Measurements from ENCODE around the gene ACVRL1.

ACVRL1 gene

DNA sequence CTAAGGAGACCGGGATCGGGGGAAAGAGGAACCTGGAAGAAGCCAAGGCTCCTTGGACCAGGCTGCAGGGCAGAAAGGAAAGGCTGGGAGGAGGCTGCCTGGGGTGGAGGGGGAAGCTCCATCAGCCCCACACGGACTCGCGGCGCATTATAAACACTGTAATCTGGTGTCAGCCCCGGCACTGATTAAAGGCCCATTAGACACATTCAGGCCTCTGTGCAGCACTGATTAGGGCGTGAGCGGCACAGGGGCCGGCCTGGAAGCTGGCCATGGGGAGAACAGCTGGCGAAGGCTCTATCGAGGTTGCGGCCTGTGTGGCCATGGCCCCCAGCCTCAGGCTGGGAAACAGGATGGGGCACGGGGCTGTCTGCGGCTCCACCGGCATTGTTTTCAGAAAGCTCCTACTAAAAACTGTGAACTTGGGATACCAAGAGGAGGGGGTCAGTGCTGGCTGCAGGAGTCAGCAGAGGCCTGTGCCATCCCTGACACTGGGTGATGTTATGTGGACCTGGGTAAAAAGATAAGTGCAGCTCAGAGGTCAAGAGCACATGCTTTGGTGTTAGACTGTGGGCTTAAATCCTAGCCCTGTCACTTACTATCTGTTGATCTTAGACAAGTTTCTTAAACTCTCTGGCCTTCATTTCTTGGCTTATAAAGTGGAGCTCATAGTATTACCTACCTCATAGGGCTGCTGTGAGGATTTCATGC lies 10.6 kb downstream of the ACVRL1 start:
- DNase-seq, result no peak

DNA sequence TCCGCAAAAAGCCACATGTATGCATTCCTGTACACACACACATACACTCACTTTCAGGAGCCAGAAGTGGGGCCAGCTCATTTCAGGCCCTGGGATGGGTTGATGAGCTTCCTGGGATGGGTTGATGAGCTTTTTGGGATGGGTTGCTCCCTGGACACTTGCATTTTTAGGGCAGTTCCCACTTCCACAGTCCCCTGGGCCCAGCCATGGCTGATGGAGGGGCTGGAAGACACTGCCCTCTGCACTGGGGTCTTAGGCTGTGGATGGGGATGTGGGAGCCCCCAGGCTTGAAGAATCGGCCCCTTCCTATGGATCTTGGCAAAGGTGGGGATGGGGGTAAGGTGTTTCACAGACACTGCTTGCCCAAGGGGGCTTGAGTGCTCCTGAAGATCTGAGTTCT lies 12.7 kb downstream of the ACVRL1 start:
- no peak for DNase-seq

DNA sequence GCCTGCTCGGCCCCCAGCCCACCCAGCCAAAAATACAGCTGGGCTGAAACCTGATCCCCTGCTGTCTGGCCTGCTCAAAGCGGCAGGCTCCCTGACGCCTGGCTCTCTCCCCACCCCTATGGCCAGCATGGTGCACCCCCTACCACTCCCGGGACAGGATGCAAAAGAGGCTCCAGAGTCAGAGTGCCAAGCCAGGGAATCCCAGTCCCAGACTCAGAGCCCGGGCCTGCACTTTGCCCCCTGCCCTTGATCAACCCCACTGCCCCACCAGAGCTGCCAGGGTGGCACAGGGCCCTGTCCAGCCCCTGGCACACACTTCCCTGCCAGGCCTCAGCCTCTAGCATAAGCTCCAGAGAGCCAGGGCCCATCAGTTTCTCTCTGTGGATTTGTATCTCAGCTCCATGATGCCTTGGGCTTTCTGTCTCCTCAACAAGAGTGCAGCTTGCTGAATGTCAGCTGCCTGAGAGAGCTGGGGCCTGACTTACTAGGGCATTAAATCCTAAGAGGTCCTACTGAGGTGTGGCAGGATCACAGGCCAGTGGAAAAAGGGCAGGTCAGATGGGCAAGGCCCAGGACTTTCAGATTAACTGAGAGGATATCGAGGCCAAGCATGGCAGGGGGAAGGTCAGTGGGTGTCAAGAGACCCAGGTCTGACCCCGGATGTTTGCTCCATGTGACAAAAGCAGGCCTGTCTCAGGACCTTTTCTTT lies 13.9 kb downstream of the ACVRL1 start:
- DNase-seq, result no peak

DNA sequence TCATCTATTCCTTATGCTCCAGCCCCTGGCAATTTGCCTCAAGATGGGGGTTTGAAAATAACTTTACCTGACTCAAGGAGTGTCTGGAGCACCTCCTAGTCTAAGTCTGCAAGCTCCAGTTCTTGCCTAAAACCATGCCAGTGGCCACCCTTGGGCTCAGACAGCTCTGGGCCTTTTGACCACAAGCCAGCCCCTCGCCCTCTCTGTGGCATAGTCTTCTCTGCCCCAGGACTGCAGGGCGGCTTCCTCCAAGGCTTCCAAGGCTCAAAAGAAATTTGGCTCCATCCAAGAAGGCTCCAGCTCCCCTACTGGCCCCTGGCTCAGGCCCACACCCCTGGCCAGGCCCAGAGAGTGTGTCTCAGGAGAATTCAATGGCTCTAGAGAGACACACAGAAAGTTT lies 14.8 kb downstream of the ACVRL1 start:
- DNase-seq, result no peak

DNA sequence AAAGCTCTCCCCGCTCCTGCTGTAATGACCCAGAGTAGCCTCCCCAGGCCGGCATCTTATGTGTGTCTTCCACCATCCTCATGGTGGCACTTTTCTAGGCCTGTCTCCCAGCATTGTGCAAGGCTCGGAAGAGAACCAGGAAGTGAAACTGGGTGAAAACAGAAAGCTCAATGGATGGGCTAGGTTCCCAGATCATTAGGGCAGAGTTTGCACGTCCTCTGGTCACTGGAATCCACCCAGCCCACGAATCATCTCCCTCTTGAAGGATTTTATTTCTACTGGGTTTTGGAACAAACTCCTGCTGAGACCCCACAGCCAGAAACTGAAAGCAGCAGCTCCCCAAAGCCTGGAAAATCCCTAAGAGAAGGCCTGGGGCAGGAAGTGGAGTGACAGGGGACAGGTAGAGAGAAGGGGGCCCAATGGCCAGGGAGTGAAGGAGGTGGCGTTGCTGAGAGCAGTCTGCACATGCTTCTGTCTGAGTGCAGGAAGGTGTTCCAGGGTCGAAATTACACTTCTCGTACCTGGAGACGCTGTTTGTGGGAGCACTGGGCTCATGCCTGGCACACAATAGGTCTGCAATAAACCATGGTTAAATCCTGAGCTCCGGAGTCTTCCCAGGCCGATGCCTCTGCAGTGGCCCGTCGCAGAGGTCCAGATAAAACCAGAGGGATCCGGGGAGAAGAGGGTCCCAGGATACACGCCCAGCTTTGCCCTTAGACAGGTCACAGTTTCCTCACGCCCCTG lies 15.6 kb downstream of the ACVRL1 start:
- peak; percentile 3 to 64 for DNase-seq

DNA sequence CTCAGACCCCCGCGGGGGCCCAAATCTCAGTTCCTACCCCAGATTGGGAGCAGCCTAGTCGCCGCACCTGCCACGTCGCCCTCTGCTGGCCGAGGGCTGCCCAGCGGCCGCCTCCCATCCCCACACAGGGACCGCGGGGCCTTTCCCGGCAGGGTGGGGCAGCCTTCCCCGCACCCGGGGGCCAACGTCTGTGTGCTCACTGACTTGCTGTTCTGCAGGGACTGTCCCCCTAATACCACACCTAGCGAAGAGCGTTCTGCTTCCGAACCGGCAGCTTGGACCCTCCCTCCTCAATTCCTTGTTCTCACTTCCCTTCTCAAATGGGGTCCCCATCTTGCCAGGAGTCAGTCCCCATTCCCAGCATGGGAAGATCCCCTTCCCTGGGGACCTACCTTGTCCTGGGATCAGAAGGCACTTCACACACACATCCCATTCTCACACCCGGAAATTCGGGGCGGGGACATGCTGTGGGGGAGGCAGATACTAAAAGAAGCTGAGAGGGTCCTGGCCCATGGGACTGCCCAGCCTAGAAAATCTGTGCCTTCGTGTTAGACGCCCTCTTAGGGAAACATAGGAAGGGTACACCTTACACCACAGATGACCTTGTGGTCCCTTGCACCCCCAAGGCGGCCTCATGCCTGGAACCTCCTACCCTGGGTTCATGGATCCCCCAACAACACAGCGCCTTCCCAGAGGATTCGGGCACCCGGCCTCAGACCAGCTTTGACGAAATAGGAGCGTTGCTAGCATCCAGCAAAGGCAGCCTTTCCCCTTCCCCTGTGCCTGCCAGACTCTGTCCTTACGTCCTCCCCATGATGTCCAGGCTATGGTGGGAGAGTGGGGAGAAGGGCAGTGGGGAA lies 16.4 kb downstream of the ACVRL1 start:
- peak; percentile 47 to 48 for DNase-seq

DNA sequence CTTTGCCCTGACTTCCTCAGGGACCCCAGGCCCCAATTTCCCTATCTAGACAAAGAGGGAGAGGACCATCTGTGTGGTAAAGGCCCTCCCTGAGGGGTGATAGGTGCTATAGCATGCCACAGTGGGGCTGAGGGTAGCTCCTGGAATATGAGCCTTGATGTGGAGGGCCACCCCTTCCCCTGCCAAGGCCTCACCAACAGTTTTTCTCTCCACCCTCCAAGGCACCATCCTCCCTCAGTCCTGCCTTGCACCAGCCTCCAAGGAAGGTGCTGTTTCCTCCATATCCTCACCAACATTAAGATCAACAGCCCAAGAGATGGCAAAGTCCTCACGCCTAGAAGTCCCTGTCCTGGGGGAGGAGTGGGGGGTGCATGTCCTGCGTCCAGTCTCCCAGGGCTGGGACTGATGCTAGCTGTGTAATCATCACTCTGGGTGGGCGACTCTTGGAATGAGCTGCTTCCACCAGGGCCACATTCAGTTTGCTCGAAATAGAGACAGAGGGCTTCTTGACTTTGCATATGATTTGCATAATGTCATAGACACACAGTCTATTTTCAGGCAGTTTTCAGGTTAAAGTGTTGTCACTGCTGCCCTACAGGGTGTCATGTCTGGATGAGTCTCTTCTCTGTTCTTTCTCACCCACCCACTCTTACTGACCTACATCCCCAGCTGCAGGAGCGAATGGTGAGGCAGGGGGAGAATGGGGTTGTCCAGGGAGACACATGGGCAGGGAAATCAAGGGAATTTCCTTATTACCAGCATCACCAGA lies 17.4 kb downstream of the ACVRL1 start:
- DNase-seq, result no peak

DNA sequence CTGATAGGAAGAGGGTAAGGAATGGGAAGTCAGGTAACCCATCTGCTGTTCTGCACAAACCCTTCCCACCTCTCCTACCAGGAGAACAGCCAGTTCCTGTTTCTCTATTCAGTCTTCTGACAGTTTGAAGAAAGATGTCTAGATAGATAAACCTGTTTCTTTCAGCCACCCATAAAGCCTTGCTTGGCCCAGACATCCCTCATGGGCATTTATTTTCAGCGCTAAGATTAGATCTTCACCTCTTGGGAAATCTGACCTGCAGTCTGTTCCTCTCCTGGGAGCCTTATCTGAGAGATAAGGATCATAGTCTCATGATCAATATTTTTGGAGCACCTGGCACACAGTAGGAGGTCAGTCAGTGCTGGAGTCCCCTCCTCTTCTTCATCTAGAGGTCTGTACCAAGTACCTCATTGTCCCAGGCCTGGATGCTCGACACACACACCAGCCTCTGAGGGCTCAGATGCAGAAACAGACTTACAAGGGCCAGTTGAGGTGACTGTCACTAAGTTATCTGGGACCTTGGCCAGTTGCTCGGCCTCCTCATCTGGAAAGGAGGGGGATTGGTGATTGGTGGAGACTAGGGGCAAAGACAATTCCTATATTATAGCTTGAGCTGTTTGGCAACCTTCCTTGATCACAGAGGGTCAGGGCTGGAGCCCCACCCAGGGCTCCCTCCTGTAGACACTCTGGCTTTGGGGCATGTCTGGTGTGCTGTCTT lies 18.2 kb downstream of the ACVRL1 start:
- DNase-seq, result no peak

DNA sequence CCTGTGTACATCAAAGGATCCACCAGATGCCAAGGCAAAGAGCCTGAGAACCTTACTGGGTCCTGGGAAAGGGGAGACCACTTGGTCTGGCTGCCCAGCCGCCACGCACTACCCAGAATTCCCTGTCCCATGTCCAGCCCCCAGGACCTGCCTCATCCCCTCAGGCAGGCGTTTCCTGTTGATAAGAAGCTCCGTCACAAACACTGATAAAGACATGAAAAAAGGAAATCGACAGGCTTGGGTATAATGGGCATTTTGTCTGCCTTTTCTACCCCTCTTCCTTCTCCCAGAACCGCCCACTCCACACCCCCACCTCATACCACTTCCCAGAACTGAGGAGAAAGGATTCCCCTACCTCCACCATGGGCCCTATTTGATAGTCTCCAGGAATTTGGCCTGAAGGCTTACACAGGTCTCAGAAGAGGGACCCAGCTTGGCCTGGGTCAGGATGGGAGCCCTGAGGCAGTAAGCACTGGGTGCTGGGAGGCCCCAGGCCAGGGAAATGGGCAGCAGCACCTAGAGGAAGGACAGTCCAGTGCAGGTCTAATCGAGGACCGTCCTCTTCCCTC lies 18.8 kb downstream of the ACVRL1 start:
- DNase-seq, result no peak

DNA sequence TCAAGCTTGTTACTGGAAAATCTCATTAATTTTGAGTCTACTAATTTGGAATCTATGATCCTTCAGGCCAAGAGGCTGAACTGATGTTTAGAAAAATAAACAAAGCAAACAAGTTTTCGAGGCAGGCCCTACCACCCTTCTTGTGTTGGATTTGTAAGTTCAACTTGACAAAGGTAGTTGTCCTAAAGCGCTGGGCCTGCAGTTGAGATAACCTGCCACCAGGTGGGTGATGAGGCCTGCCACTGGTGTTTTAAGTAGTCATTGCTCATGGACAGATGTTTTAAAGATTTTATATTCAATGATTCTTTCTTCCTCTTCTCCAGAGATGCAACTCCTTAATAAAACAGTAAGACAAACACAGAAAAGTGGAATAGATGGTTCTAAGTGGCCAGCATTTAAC lies 19.4 kb downstream of the ACVRL1 start:
- peak; percentile 44 to 50 for DNase-seq

DNA sequence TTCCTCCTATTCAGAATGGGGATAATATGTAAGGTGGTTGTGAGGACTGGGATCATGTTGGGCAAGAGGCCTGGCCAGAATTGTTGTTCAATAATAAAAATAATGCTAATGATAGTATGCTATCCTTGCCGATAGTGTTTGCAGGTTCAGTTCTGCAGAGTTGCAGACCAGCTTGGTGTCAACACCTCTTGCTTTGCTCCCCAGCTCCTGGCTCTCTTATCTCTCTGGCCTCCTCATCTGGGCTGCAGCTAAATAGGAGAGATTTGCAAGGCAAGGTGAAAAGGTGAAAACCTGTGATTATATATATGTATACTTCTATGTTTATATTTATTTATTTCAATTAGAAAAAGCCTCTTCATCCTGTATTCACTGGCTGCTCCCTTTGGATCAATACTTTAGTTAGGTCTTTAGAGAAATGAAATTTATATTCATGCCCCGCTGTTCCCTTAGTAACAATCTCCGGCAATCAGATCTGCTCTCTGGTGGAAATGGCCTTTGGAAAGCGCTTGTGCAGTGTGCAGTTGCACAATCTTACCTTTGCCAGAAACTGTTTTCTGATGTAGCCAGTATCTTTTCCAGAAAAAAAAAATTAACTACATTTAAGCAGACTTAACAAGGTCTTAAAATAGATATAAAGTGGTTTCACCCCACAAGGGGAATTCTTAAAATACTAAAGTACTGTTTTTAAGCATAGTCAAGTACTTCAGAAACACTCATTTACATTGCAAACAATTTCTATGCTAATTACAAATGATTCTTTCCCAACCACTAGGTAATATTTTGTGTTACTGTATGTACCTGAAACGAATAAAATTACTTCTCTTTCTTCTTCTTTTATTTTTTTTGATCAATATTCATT lies 25.1 kb downstream of the ACVRL1 start:
- no peak for DNase-seq

DNA sequence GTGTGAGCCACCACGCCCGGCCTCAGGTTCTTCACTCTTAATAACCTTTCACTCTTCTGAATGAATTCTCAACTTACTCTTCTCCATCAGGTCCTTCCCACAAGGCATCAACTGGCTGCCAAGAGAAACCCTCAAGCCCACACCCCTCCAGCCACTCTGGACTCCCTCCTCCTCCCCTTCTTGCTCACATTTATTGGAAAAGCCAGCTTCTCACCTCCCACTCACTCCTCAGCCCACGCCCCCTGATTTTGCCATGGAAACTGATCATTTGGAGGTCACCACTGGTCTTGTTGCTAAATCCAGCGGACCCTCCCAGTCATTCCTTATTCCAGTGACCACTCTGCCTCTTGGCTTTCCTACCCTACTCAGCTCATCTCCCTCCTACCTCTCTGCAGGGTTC lies 26.8 kb downstream of the ACVRL1 start:
- no peak for DNase-seq

DNA sequence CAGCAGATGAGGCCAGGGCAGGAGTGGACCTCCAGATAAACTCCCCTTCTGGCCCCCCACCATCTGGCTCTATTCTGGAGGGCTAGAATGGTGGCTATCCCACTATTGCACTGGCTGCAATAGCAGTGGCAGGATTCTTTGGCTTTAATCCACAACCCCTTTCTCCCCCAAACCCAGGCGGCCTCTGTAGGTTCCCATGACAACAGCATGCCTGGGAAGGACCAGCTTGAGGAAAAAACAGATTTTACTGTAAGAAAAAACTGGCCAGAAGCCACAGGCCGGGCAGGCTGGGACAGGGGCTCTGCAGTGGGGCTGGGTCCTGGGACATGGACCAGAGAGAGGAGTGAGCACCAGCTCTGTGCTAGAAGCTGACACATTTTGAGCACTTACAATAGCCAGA lies 30.6 kb downstream of the ACVRL1 start:
- DNase-seq, result no peak

DNA sequence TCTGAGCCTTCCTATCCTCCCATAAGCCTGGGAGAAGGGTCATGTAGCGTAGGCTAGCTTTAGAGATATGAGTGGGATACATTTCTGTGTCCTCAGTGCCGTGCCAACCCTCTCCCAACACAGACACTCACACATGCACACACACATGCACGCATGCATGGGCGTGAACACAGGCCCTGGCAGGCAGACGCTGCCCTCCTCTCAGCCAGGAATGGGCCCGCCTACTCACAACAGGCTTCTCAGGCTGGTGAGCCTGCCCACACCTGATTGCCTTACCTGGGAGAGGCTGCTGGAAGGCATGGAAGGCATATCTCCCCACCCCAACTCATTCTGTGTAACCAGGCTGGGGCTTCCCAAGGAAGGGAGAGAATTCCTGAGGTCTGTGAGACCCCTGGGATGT lies 31.4 kb downstream of the ACVRL1 start:
- no peak for DNase-seq

DNA sequence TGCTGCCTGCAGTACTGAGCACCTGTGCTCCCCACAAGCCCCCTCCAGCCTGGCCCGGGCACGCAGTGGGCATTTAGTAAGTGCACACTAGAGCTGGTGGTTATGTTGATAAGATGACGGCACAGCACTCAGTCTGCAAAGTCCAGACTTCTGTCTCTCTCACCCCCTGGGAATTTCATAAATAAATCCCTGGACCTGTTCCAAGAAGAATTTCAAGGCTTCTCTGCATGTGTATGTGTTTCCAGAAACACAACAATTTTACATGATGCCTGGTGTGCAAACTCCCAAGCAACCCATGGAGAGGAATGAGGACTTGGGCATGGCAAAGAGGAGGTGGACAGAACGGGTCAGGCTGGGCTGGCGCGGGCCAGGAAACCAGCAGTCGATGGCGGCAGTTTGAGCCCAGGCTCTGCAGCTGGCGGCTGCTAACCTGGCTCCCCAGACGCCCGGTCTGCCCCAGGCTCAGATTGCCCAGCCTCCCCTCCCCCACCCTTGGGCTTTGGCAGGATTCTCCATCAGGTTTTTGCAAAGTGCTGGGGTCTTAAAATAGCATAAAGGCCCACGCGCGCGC lies 33.8 kb downstream of the ACVRL1 start:
- no peak for DNase-seq

DNA sequence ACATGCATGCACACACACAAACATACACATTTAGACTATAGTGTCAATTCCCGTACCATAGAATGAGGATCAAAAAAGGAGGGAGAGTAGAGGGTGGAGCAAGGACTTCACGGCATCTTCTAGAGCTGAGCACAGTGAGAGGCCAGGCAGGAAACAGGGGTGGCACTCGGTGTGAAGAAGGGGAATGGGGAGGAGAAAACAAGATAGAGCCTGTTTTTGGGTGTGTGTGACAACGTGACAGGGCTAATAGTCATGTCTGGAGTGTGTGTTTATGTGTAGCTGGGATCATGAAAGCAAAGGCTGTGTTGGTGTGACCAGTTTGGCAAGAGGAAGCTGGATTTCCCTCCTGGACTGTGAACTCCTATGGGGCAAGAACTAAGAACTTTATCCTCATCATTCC lies 34.3 kb downstream of the ACVRL1 start:
- DNase-seq, result no peak

DNA sequence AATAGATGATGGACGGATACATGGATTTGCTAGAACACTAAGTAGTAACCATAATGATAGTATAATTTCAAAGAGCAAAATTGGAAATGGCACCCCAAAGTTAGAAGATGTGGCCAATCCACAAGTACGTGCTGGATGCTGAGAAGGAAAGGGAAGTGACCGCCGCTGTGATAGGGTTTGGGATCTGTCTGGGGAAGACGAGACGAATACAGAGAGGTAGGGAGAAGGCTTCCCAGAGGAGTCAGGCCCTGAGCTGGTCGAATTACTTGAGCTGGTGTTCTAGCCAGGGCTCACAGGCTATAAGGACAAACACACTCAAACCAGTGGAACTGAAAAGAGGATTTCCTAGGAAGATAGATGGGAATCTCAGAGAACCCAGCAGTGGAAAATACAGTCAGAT lies 34.8 kb downstream of the ACVRL1 start:
- DNase-seq, result no peak

DNA sequence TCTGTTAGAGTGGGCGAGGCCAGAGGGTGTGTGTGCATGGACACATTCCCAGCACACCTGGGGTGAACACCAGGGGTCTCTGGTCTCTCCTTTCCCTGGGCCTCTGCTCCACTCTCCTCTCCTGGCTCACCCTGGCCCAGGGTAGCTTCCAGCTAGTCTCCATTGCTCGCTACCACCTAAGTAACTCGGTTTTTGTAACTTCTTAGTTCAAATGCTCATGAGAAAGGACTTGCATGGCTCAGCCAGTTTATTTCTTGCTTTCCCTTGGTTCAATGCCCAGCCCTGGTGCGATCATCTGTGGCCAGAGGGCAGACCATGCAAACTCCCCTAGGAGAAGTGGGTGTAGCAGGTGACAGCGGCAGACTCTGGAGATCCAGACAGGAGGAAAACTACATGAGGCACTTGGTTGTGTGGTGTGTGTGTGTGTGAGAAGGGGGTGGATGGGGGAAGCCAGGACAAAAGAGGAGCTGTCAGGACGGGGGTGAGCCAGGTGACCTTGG lies 35.2 kb downstream of the ACVRL1 start:
- DNase-seq, result no peak

DNA sequence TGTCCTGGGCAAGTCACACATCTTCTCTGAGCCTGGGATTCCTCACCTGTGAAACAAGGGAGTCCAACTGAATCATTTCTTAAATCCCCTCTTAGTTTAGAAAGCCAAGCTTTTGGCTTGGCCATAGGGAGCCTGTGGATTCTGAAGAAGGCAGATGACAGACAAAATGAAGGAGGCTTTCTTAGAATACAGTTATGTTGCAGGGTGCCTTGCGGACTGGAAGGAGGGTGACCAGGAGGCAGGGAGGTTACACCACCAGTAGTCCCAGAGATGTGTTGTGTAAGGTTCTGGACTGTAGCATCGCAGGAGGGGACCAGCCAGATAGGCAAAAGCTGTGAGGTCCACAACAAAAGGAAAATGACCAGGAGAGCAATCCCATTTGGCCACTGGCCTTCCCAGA lies 36.0 kb downstream of the ACVRL1 start:
- DNase-seq, result no peak
